Measurements from ENCODE around the gene C12orf57.

The C12orf57 gene

GRCh38 chr12:6987956-6988553 is 44.2 kb downstream of the C12orf57 start:
- DNase-seq (ENCODE audit: low read depth in 4 of 4, low spot score in 1 of 4): no peak

Measured in stimulated activated CD4-positive, alpha-beta T cell treated with anti-CD3 and anti-CD28 coated beads, Interleukin-1b, Interleukin-23, amount 100 ng/mL, for 24 hours (primary cell).